ENCODE measurements around the gene AHCTF1.

DNA sequence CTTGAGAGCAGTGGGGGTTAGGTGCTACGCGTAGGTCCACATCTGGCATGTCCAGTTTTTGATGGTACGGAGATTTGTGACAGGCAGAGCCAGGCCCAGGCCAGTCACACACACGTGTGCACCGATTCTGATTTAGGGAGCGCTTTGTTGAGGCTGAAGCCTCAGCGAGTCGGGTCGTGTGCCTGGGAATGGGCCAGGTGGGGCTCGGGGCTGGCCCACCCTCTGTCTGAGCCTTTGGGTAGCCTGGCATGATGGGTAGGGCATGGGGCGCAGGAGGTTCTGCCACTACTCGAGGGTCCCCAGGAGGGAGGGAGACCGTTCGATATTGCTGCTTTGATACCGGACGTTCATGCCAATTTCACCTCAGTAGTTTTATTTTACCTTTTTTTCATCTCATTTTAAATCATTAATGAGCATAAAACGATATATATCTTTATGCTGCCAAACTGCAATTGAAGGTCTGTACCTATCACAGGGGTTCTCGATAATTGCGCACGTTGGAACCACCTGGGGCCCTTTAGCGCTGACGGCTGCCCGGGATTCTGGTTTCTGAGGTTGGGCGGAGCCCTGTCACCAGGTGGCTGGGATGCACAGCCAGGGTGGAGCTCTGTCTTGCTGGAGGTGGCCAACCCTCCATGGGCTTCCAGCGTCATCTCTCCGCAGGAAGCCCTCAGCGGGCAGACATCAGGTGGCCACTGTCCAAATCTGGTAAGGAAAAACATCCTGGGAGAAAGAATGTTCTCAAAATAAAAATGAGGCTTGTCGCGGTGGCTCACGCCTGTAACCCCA, 135.6 kb downstream of the AHCTF1 start:
- TF ChIP-seq YY1 (IDR thresholded peaks at IDR 0.05), result no peak
- no peak for TF ChIP-seq EGR1 (IDR thresholded peaks at IDR 0.05; ENCODE audit: low read depth in 2 of 2)
- TF ChIP-seq, protein P1, sequence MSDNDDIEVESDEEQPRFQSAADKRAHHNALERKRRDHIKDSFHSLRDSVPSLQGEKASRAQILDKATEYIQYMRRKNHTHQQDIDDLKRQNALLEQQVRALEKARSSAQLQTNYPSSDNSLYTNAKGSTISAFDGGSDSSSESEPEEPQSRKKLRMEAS (IDR thresholded peaks at IDR 0.05), result no peak
- TF ChIP-seq, protein P2, sequence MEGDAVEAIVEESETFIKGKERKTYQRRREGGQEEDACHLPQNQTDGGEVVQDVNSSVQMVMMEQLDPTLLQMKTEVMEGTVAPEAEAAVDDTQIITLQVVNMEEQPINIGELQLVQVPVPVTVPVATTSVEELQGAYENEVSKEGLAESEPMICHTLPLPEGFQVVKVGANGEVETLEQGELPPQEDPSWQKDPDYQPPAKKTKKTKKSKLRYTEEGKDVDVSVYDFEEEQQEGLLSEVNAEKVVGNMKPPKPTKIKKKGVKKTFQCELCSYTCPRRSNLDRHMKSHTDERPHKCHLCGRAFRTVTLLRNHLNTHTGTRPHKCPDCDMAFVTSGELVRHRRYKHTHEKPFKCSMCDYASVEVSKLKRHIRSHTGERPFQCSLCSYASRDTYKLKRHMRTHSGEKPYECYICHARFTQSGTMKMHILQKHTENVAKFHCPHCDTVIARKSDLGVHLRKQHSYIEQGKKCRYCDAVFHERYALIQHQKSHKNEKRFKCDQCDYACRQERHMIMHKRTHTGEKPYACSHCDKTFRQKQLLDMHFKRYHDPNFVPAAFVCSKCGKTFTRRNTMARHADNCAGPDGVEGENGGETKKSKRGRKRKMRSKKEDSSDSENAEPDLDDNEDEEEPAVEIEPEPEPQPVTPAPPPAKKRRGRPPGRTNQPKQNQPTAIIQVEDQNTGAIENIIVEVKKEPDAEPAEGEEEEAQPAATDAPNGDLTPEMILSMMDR (IDR thresholded peaks at IDR 0.05; ENCODE audit: low read depth, low read length, missing input control), result no peak
- TF ChIP-seq SP1 (IDR thresholded peaks at IDR 0.05), result no peak
- TF ChIP-seq, protein P3, sequence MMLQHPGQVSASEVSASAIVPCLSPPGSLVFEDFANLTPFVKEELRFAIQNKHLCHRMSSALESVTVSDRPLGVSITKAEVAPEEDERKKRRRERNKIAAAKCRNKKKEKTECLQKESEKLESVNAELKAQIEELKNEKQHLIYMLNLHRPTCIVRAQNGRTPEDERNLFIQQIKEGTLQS (IDR thresholded peaks at IDR 0.05), result no peak
- no peak for TF ChIP-seq TAF1 (conservative IDR thresholded peaks at IDR 0.05)
- TF ChIP-seq RXRA (IDR thresholded peaks at IDR 0.05), result no peak
- TF ChIP-seq GABPA (IDR thresholded peaks at IDR 0.05 in 1 of 2, conservative IDR thresholded peaks at IDR 0.05 in 1 of 2), result no peak
- no peak for TF ChIP-seq JUND (IDR thresholded peaks at IDR 0.05)
- TF ChIP-seq RAD21 (IDR thresholded peaks at IDR 0.05), result no peak
- TF ChIP-seq, protein P4, sequence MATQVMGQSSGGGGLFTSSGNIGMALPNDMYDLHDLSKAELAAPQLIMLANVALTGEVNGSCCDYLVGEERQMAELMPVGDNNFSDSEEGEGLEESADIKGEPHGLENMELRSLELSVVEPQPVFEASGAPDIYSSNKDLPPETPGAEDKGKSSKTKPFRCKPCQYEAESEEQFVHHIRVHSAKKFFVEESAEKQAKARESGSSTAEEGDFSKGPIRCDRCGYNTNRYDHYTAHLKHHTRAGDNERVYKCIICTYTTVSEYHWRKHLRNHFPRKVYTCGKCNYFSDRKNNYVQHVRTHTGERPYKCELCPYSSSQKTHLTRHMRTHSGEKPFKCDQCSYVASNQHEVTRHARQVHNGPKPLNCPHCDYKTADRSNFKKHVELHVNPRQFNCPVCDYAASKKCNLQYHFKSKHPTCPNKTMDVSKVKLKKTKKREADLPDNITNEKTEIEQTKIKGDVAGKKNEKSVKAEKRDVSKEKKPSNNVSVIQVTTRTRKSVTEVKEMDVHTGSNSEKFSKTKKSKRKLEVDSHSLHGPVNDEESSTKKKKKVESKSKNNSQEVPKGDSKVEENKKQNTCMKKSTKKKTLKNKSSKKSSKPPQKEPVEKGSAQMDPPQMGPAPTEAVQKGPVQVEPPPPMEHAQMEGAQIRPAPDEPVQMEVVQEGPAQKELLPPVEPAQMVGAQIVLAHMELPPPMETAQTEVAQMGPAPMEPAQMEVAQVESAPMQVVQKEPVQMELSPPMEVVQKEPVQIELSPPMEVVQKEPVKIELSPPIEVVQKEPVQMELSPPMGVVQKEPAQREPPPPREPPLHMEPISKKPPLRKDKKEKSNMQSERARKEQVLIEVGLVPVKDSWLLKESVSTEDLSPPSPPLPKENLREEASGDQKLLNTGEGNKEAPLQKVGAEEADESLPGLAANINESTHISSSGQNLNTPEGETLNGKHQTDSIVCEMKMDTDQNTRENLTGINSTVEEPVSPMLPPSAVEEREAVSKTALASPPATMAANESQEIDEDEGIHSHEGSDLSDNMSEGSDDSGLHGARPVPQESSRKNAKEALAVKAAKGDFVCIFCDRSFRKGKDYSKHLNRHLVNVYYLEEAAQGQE (IDR thresholded peaks at IDR 0.05), result no peak
